Ramos (cell line): ENCODE measurements around the gene EDN3.

Experiments used
- in situ Hi-C: fragments of 300-500 bp; cut with MboI; formaldehyde crosslinking; loops from one replicate; pipeline ENCODE4 v1.14.3; 2022; ENCODE audit warnings: low sequenced_read_pairs; ENCODE audit not compliant: unreplicated experiment

Gene EDN3

GRCh38 chr20:59300333-59301081 is at the start of gene EDN3:
Gene EDN3, plus strand, starts transcription at chr20:59300611. Its CDS starts 202 bp downstream, at chr20:59300813.
- in situ Hi-C loops = no loop called here

GRCh38 chr20:59253325-59253724 is 47.1 kb upstream of the EDN3 start:
- in situ Hi-C loops = no loop called here

- in situ Hi-C loops = no loop called here
Measured at GRCh38 chr20:59253779-59254319, 46.6 kb upstream of the EDN3 start.

GRCh38 chr20:59255256-59255655 is 45.2 kb upstream of the EDN3 start:
- in situ Hi-C loops = no loop called here

- in situ Hi-C loops = no loop called here
Measured at GRCh38 chr20:59258221-59258621, 42.2 kb upstream of the EDN3 start.

- in situ Hi-C loops = no loop called here
Measured at GRCh38 chr20:59259946-59260345, 40.5 kb upstream of the EDN3 start.

- in situ Hi-C loops = no loop called here
Measured at GRCh38 chr20:59265298-59265697, 35.1 kb upstream of the EDN3 start.

- in situ Hi-C loops = no loop called here
Measured at GRCh38 chr20:59268870-59269269, 31.5 kb upstream of the EDN3 start.

- in situ Hi-C loops = no loop called here
Measured at GRCh38 chr20:59269411-59270025, 30.9 kb upstream of the EDN3 start.

GRCh38 chr20:59270380-59270779 is 30.0 kb upstream of the EDN3 start:
- in situ Hi-C loops = no loop called here

- in situ Hi-C loops = no loop called here
Measured at GRCh38 chr20:59273739-59274357, 26.6 kb upstream of the EDN3 start.

GRCh38 chr20:59276938-59277337 is 23.5 kb upstream of the EDN3 start:
- in situ Hi-C loops = no loop called here

- in situ Hi-C loops = no loop called here
Measured at GRCh38 chr20:59284470-59284869, 15.9 kb upstream of the EDN3 start.

- in situ Hi-C loops = no loop called here
Measured at GRCh38 chr20:59289994-59290393, 10.4 kb upstream of the EDN3 start.

- in situ Hi-C loops = no loop called here
Measured at GRCh38 chr20:59291740-59292383, 8.5 kb upstream of the EDN3 start.

- in situ Hi-C loops = no loop called here
Measured at GRCh38 chr20:59295531-59295930, 4.9 kb upstream of the EDN3 start.

GRCh38 chr20:59297686-59298085 is 2.7 kb upstream of the EDN3 start:
- in situ Hi-C loops = no loop called here

- in situ Hi-C loops = no loop called here
Measured at GRCh38 chr20:59299945-59300332, 472 bp upstream of the EDN3 start.

- in situ Hi-C loops = no loop called here
Measured at GRCh38 chr20:59301343-59302007, 1.1 kb downstream of the EDN3 start.

GRCh38 chr20:59305908-59306655 is 5.7 kb downstream of the EDN3 start:
- in situ Hi-C loops = no loop called here
